Measurements from ENCODE around the gene FAM120B.

The FAM120B gene

GRCh38 chr6:170448751-170449630 is 142.4 kb downstream of the FAM120B start:
- DNase-seq, result no peak

GRCh38 chr6:170449835-170450753 is 143.5 kb downstream of the FAM120B start:
- no peak for DNase-seq

- no peak for DNase-seq
Measured at GRCh38 chr6:170450916-170451761, 144.6 kb downstream of the FAM120B start.

GRCh38 chr6:170451762-170452651 is 145.4 kb downstream of the FAM120B start:
- DNase-seq, result no peak

GRCh38 chr6:170452767-170453545 is 146.4 kb downstream of the FAM120B start:
- no peak for DNase-seq

- DNase-seq, result no peak
Measured at GRCh38 chr6:170453586-170454511, 147.3 kb downstream of the FAM120B start.

- no peak for DNase-seq
Measured at GRCh38 chr6:170454512-170455285, 148.1 kb downstream of the FAM120B start.

GRCh38 chr6:170455335-170455979 is 148.9 kb downstream of the FAM120B start:
- no peak for DNase-seq

GRCh38 chr6:170456334-170456733 is 149.8 kb downstream of the FAM120B start:
- no peak for DNase-seq

Data from NCI-H2081 treated with DMSO at 0.1 percent for 48 hours (cell line).